Peyer's patch (tissue), 4 donors: ENCODE measurements around the gene EYS. TPM values are rescaled to one million over a fixed set of nuclear protein-coding genes. Genes with fewer than 3 reads are reported as not detected.
"Not testable (repeated sequence)": the region's sequence is repeated elsewhere in the genome, so short reads cannot be mapped to it uniquely, and the experiment has no call there.

ENCODE experiments used
- DNase-seq, 3 donors: peaks; one replicate each; pipeline ENCODE4 v3.0.0-alpha.2; 2017 to 2019
- H3K27ac ChIP-seq, 4 donors: fragments of 200-600 bp; sonication (generic); one replicate each; pipeline ENCODE4 v1.5.1; 2016 to 2019
- H3K27me3 ChIP-seq, 2 donors: fragments of 200-600 bp; sonication (generic); one replicate each; pipeline ENCODE4 v1.5.1; 2019
- H3K36me3 ChIP-seq, 3 donors: fragments of 200-600 bp; sonication (generic); one replicate each; pipeline ENCODE4 v1.5.1; 2016 to 2019
- H3K4me1 ChIP-seq, 4 donors: fragments of 200-600 bp; sonication (generic); one replicate each; pipeline ENCODE4 v1.5.1; 2016 to 2019
- H3K4me3 ChIP-seq, 4 donors: fragments of 200-600 bp; sonication (generic); 1 replicate in 3 of 4; 2 replicates in 1 of 4; pipeline ENCODE4 v1.5.1; 2016 to 2019; ENCODE audit warnings: mild to moderate bottlenecking in 1 of 4
- H3K9me3 ChIP-seq, 4 donors: fragments of 200-600 bp; sonication (generic); one replicate each; pipeline ENCODE4 v1.5.1; 2016 to 2019; ENCODE audit warnings: mild to moderate bottlenecking in 1 of 4
- CTCF ChIP-seq, 6 experiments: fragments of 450-650 bp in 4 of 6; fragments of 200-600 bp in 2 of 6; sonication (generic) in 1 of 6; IDR thresholded peaks; one replicate each; pipeline ENCODE4 v1.5.1; 2017 to 2019; ENCODE audit warnings: antibody characterized with exemption in 6 of 6, mild to moderate bottlenecking in 3 of 6, moderate library complexity in 1 of 6
- POLR2A ChIP-seq, 2 donors: fragments of 450-650 bp; IDR thresholded peaks; one replicate each; pipeline ENCODE4 v1.5.1; 2017; ENCODE audit warnings: antibody characterized with exemption in 2 of 2, mild to moderate bottlenecking in 2 of 2, moderate library complexity in 2 of 2
- total RNA-seq, 4 donors: library from RNA; depleted of rRNA; stranded (reverse); fragments of >200 nt; gene quantifications; one replicate each; pipeline ENCODE4 v1.1.0, GENCODE V29; 2016

The EYS gene
- total RNA-seq, 4 donors from 2014 or later = 0.13 to 1.5 (median 0.35) TPM; not detected in 1

GRCh38 chr6:63803371-63803770 is 1903.7 kb downstream of the EYS start:
- TF ChIP-seq POLR2A (IDR thresholded peaks at IDR 0.05) (no peak), CTCF (IDR thresholded peaks at IDR 0.05) (no peak)
- no peak overlapping the region for H3K27ac ChIP-seq
- no peaks in the 10 kb centered on the region for H3K9me3 ChIP-seq
- no peaks in the 10 kb centered on the region for H3K36me3 ChIP-seq
- no peaks in the 10 kb centered on the region for H3K4me1 ChIP-seq
- H3K27me3 ChIP-seq = no peaks in the 10 kb centered on the region
- no peak overlapping the region for H3K4me3 ChIP-seq
- DNase-seq = no peak

GRCh38 chr6:63802606-63803206 is 1904.3 kb downstream of the EYS start:
- TF ChIP-seq CTCF (IDR thresholded peaks at IDR 0.05) (peak in 4 of 6 experiments; percentile 36 to 81 (median 70)), POLR2A (IDR thresholded peaks at IDR 0.05) (no peak)
- no peaks in the 10 kb centered on the region for H3K4me1 ChIP-seq
- H3K27ac ChIP-seq = no peak overlapping the region
- H3K9me3 ChIP-seq = no peaks in the 10 kb centered on the region
- H3K27me3 ChIP-seq = no peaks in the 10 kb centered on the region
- no peaks in the 10 kb centered on the region for H3K36me3 ChIP-seq
- no peak overlapping the region for H3K4me3 ChIP-seq
- no peak for DNase-seq

GRCh38 chr6:63800386-63800785 is 1906.6 kb downstream of the EYS start:
- H3K4me3 ChIP-seq, H3K36me3 ChIP-seq, H3K27ac ChIP-seq, H3K27me3 ChIP-seq, DNase-seq, H3K9me3 ChIP-seq, H3K4me1 ChIP-seq: not testable (repeated sequence)

GRCh38 chr6:63799813-63800212 is 1907.2 kb downstream of the EYS start:
- TF ChIP-seq POLR2A (IDR thresholded peaks at IDR 0.05) (no peak), CTCF (IDR thresholded peaks at IDR 0.05) (no peak)
- Histone ChIP-seq H3K36me3 (no peaks in the 10 kb centered on the region), H3K4me3 (no peak overlapping the region), H3K4me1 (no peaks in the 10 kb centered on the region), H3K9me3 (no peaks in the 10 kb centered on the region), H3K27me3 (no peaks in the 10 kb centered on the region), H3K27ac (no peak overlapping the region)
- no peak for DNase-seq

GRCh38 chr6:63799313-63799712 is 1907.7 kb downstream of the EYS start:
- DNase-seq = no peak

GRCh38 chr6:63798378-63798777 is 1908.6 kb downstream of the EYS start:
- Histone ChIP-seq H3K9me3 (no peaks in the 10 kb centered on the region), H3K4me1 (no peaks in the 10 kb centered on the region), H3K4me3 (no peak overlapping the region), H3K27ac (no peak overlapping the region), H3K27me3 (no peaks in the 10 kb centered on the region), H3K36me3 (no peaks in the 10 kb centered on the region)
- TF ChIP-seq POLR2A (IDR thresholded peaks at IDR 0.05) (no peak), CTCF (IDR thresholded peaks at IDR 0.05) (no peak)
- DNase-seq = no peak

More at GRCh38 chr6:63799313-63799712, 1907.7 kb downstream of the EYS start:
- no peak for TF ChIP-seq POLR2A (IDR thresholded peaks at IDR 0.05)
- no peaks in the 10 kb centered on the region for H3K27me3 ChIP-seq
- H3K27ac ChIP-seq = no peak overlapping the region
- H3K9me3 ChIP-seq = no peaks in the 10 kb centered on the region
- H3K36me3 ChIP-seq = no peaks in the 10 kb centered on the region
- H3K4me3 ChIP-seq = no peak overlapping the region
- H3K4me1 ChIP-seq = no peaks in the 10 kb centered on the region

- TF ChIP-seq CTCF (IDR thresholded peaks at IDR 0.05) (no peak), POLR2A (IDR thresholded peaks at IDR 0.05) (no peak)
- no peaks in the 10 kb centered on the region for H3K9me3 ChIP-seq
- H3K4me1 ChIP-seq = no peaks in the 10 kb centered on the region
- no peaks in the 10 kb centered on the region for H3K36me3 ChIP-seq
- no peak overlapping the region for H3K4me3 ChIP-seq
- no peak for DNase-seq
- no peaks in the 10 kb centered on the region for H3K27me3 ChIP-seq
- H3K27ac ChIP-seq = no peak overlapping the region
These were observed 1909.3 kb downstream of the EYS start for GRCh38 chr6:63797721-63798120.
